CD14-positive monocyte (primary cell): ENCODE measurements around the gene MACROD2. TPM values are rescaled to one million over a fixed set of nuclear protein-coding genes. Genes with fewer than 3 reads are reported as not detected.

Experiments
- DNase-seq, 3 donors: peaks; one replicate each; pipeline ENCODE4 v3.0.0-alpha.2; 2011 to 2022
- H2AFZ ChIP-seq: 2 replicates; pipeline ENCODE4 v1.6.0; 2012; ENCODE audit warnings: mild to moderate bottlenecking, low read depth, low read length, inconsistent platforms; ENCODE audit not compliant: insufficient read depth, poor library complexity, severe bottlenecking
- H3K27ac ChIP-seq, 2 donors: 1 replicate in 1 of 2; 2 replicates in 1 of 2; pipeline ENCODE4 v1.5.1; 2012 to 2013; ENCODE audit warnings: low read length in 2 of 2, control low read depth in 1 of 2, inconsistent platforms in 1 of 2, low read depth in 1 of 2, mild to moderate bottlenecking in 1 of 2
- H3K27me3 ChIP-seq, 2 donors: one replicate each; pipeline versions ENCODE4 v1.6.0 to v1.6.1; 2011 to 2013; ENCODE audit warnings: low read length in 2 of 2; ENCODE audit not compliant: control insufficient read depth in 2 of 2, insufficient read depth in 2 of 2
- H3K36me3 ChIP-seq, 2 donors: replicated peaks in 1 of 2; 1 replicate in 1 of 2; 2 replicates in 1 of 2; pipeline versions ENCODE4 v1.5.1 to v1.6.1; 2012 to 2013; ENCODE audit warnings: low read length in 2 of 2, control low read depth in 1 of 2, inconsistent platforms in 1 of 2, mild to moderate bottlenecking in 1 of 2; ENCODE audit not compliant: insufficient read depth in 2 of 2, control insufficient read depth in 1 of 2
- H3K4me1 ChIP-seq, 2 donors: 1 replicate in 1 of 2; 2 replicates in 1 of 2; pipeline versions ENCODE4 v1.5.1 to v1.6.1; 2012 to 2013; ENCODE audit warnings: low read length in 2 of 2, control low read depth in 1 of 2, inconsistent platforms in 1 of 2, mild to moderate bottlenecking in 1 of 2, moderate library complexity in 1 of 2; ENCODE audit not compliant: insufficient read depth in 2 of 2, control insufficient read depth in 1 of 2
- H3K4me2 ChIP-seq: replicated peaks from 2 replicates; pipeline ENCODE3; 2012; ENCODE audit warnings: low read length, moderate library complexity, mild to moderate bottlenecking; ENCODE audit not compliant: poor library complexity, severe bottlenecking; ENCODE audit errors: extremely low read depth
- H3K4me3 ChIP-seq, 3 experiments: fragments of 200-600 bp in 1 of 3; sonication (generic) in 1 of 3; replicated peaks in 1 of 3; 1 replicate in 2 of 3; 2 replicates in 1 of 3; pipeline ENCODE4 v1.5.1; 2011 to 2013; ENCODE audit warnings: low read length in 3 of 3, mild to moderate bottlenecking in 3 of 3, control low read depth in 2 of 3, low read depth in 2 of 3, inconsistent platforms in 1 of 3, moderate library complexity in 1 of 3
- H3K79me2 ChIP-seq: 2 replicates; pipeline ENCODE4 v1.6.0; 2012; ENCODE audit warnings: mild to moderate bottlenecking, control low read depth, inconsistent platforms, low read length, moderate library complexity; ENCODE audit not compliant: insufficient read depth
- H3K9ac ChIP-seq: 2 replicates; pipeline ENCODE4 v1.6.0; 2017; ENCODE audit warnings: low read length, mild to moderate bottlenecking; ENCODE audit not compliant: insufficient read depth, poor library complexity, severe bottlenecking
- H3K9me3 ChIP-seq, 2 donors: replicated peaks in 1 of 2; 1 replicate in 1 of 2; 2 replicates in 1 of 2; pipeline versions ENCODE4 v1.5.1 to v1.6.1; 2012 to 2013; ENCODE audit warnings: low read length in 2 of 2, control low read depth in 1 of 2; ENCODE audit not compliant: control insufficient read depth in 1 of 2, insufficient read depth in 1 of 2
- H4K20me1 ChIP-seq: 2 replicates; pipeline ENCODE4 v1.6.0; 2012; ENCODE audit warnings: mild to moderate bottlenecking, low read length, control low read depth, moderate library complexity; ENCODE audit not compliant: insufficient read depth
- H3K27ac Mint-ChIP-seq, 7 donors: one replicate each; pipeline ENCODE4 v1.8.0; 2020; ENCODE audit warnings: mild to moderate bottlenecking in 7 of 7, mixed read lengths in 7 of 7, moderate library complexity in 6 of 7, inconsistent platforms in 2 of 7
- H3K27me3 Mint-ChIP-seq, 3 donors: one replicate each; pipeline ENCODE4 v1.8.0; 2021 to 2022; ENCODE audit warnings: low read depth in 3 of 3, mild to moderate bottlenecking in 3 of 3, mixed read lengths in 3 of 3, moderate library complexity in 3 of 3, inconsistent platforms in 1 of 3
- H3K36me3 Mint-ChIP-seq, 2 donors: one replicate each; pipeline ENCODE4 v1.8.0; 2020; ENCODE audit warnings: mixed read lengths in 2 of 2, inconsistent platforms in 1 of 2, mild to moderate bottlenecking in 1 of 2
- H3K4me1 Mint-ChIP-seq: one replicate; pipeline ENCODE4 v1.8.0; 2020; ENCODE audit warnings: mild to moderate bottlenecking, mixed read lengths
- H3K4me3 Mint-ChIP-seq, 2 donors: one replicate each; pipeline ENCODE4 v1.8.0; 2020; ENCODE audit warnings: mild to moderate bottlenecking in 2 of 2, mixed read lengths in 2 of 2, moderate library complexity in 1 of 2
- H3K9me3 Mint-ChIP-seq, 7 donors: one replicate each; pipeline ENCODE4 v1.8.0; 2020 to 2022; ENCODE audit warnings: mixed read lengths in 7 of 7, mild to moderate bottlenecking in 6 of 7, moderate library complexity in 6 of 7, inconsistent platforms in 2 of 7
- CTCF ChIP-seq: fragments of 200-600 bp; IDR thresholded peaks from one replicate; pipeline ENCODE4 v1.8.0; 2022; ENCODE audit warnings: antibody characterized with exemption, mild to moderate bottlenecking
- WGBS: methylation state at CpG from one replicate; pipeline ENCODE4 v1.1.5; 2013; ENCODE audit warnings: missing lambda C conversion rate; ENCODE audit not compliant: insufficient coverage; 5-methylcytosine and 5-hydroxymethylcytosine counted together
- intact Hi-C, 2 donors: fragments of 100-400 bp; cut with micrococcal nuclease; formaldehyde crosslinking; loops; one replicate each; pipeline versions ENCODE4 v1.15.0 to v1.15.1; 2023
- polyA plus RNA-seq, 3 donors: library from polyadenylated mRNA; depleted of rRNA in 1 of 3; unstranded in 2 of 3; stranded (reverse) in 1 of 3; fragments of 300-500 nt in 2 of 3; fragments of >200 nt in 1 of 3; fragmentation: Illumina TruSeq in 2 of 3; gene quantifications; 1 replicate in 2 of 3; 2 replicates in 1 of 3; pipeline ENCODE4 v1.2.3, GENCODE V29; 2012 to 2021

The MACROD2 gene
- polyA plus RNA-seq, 3 donors = 0.23 TPM; not detected in 2

- H3K27ac Mint-ChIP-seq = no peak overlapping the region
- peaks cover 0 to 2% (median 2%) of the 10 kb centered on the region in 3 donors for H3K27me3 Mint-ChIP-seq
- intact Hi-C loops = no loop called here
- Histone ChIP-seq H3K4me1 (no peaks in the 10 kb centered on the region), H3K9ac (no peak overlapping the region), H3K36me3 (no peaks in the 10 kb centered on the region), H2AFZ (no peak overlapping the region), H3K27me3 (no peaks in the 10 kb centered on the region), H3K4me3 (no peak overlapping the region), H3K79me2 (no peaks in the 10 kb centered on the region), H3K9me3 (no peaks in the 10 kb centered on the region), H3K4me2 (no peak overlapping the region), H4K20me1 (no peaks in the 10 kb centered on the region), H3K27ac (no peak overlapping the region)
- H3K9me3 Mint-ChIP-seq = peaks cover 1 to 6% (median 4%) of the 10 kb centered on the region in 7 donors
- no peak overlapping the region for H3K4me3 Mint-ChIP-seq
- H3K36me3 Mint-ChIP-seq = no peaks in the 10 kb centered on the region
- TF ChIP-seq CTCF = no peak
- DNase-seq = no peak
- H3K4me1 Mint-ChIP-seq = peaks cover 6% of the 10 kb centered on the region
- WGBS = no CpG with 5 or more reads among the region's 1 CpG
These were observed 902.3 kb downstream of the MACROD2 start for GRCh38 chr20:14897608-14898007.

- whole genome bisulfite sequencing = 13% methylated on average over 1 of the region's 4 CpGs
- Histone ChIP-seq H3K4me1 (no peaks in the 10 kb centered on the region), H3K9ac (no peak overlapping the region), H3K27me3 (no peaks in the 10 kb centered on the region), H3K79me2 (no peaks in the 10 kb centered on the region), H3K27ac (no peak overlapping the region), H3K4me2 (no peak overlapping the region), H2AFZ (no peak overlapping the region), H3K36me3 (no peaks in the 10 kb centered on the region), H3K4me3 (no peak overlapping the region), H3K9me3 (no peaks in the 10 kb centered on the region), H4K20me1 (no peaks in the 10 kb centered on the region)
- Mint-ChIP-seq H3K4me1 (peaks cover 5% of the 10 kb centered on the region), H3K9me3 (peaks cover 0 to 10% (median 3%) of the 10 kb centered on the region in 7 donors), H3K36me3 (no peaks in the 10 kb centered on the region), H3K4me3 (peak overlapping the region in 1 of 2 donors; percentile 43), H3K27me3 (peaks cover 0 to 2% (median 2%) of the 10 kb centered on the region in 3 donors), H3K27ac (no peak overlapping the region)
- no peak for TF ChIP-seq CTCF
- DNase-seq = no peak
- intact Hi-C loops = no loop called here
These were observed 907.2 kb downstream of the MACROD2 start for GRCh38 chr20:14902432-14903089.
